GM13976 (cell line): ENCODE measurements around the gene CTDSP2.

Experiments
- DNase-seq: peaks from one replicate; pipeline ENCODE4 v3.0.0; 2012; ENCODE audit warnings: low spot score
- in situ Hi-C: fragments of 300-500 bp; cut with MboI; formaldehyde crosslinking; loops from one replicate; pipeline ENCODE4 v1.12.0; 2022; ENCODE audit warnings: low sequenced_read_pairs, mixed read lengths, inconsistent platforms; ENCODE audit not compliant: unreplicated experiment
- TF ChIP-seq, protein P1 (sequence below): IDR thresholded peaks from 2 replicates; pipeline ENCODE4 v1.5.1; 2012; ENCODE audit warnings: borderline replicate concordance, mild to moderate bottlenecking; ENCODE audit not compliant: insufficient read depth; ENCODE audit errors: extremely low read depth, missing control alignments, control extremely low read depth

CTDSP2 gene

DNA sequence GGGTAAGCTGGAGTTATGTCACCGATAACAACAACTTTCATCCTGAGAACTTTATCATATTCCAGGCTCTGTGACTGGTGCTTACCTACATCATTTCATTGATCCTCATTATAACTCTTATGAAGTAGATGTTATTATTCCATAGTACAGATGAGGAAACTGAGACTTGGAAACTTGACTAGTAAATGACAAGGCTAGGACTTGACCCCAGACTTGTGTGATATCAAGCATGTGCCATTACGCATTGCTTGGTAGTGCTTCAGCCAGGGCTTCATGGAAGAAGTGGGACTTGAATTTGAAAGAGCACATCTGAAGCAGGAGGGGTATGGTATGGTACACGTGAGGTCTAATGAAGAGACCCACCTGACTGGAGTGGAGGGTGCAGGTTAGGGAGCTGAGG, 39.9 kb downstream of the CTDSP2 start:
- TF ChIP-seq, protein P1, sequence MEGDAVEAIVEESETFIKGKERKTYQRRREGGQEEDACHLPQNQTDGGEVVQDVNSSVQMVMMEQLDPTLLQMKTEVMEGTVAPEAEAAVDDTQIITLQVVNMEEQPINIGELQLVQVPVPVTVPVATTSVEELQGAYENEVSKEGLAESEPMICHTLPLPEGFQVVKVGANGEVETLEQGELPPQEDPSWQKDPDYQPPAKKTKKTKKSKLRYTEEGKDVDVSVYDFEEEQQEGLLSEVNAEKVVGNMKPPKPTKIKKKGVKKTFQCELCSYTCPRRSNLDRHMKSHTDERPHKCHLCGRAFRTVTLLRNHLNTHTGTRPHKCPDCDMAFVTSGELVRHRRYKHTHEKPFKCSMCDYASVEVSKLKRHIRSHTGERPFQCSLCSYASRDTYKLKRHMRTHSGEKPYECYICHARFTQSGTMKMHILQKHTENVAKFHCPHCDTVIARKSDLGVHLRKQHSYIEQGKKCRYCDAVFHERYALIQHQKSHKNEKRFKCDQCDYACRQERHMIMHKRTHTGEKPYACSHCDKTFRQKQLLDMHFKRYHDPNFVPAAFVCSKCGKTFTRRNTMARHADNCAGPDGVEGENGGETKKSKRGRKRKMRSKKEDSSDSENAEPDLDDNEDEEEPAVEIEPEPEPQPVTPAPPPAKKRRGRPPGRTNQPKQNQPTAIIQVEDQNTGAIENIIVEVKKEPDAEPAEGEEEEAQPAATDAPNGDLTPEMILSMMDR = no peak
- DNase-seq = no peak
- in situ Hi-C loops = no loop called here

DNA sequence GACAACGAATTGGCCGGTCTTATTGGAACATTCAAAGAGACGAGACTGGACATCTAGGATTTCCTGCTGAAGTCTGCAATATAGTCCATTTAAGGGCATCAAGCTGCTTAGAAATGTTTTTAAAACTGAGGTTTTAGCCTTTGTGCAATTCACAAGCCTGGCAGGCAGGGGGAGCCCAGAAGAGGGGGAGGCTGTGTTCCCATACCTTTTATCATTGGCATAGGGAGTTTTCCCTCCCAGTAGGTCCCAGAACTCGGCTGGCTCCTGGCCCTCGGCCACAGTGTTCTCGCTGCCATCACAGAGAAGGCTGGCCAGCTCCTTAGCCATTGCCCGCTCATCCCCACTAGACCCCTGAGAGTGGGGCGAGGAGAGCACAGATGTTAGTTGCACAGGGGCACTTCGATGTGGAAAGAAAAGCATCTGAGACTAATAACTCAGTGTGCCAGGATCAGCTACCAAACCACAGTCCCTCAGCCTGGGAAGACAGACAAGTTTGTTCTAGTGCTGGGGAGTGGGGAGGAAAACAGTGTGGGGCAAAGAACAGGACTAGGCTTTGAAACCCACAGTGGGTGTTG, 43.1 kb downstream of the CTDSP2 start:
- TF ChIP-seq, protein P1 = peak; percentile 61
- in situ Hi-C loops = no loop called here
- DNase-seq = peak; percentile 54

- TF ChIP-seq, protein P1 = no peak
- in situ Hi-C loops = no loop called here
- DNase-seq = no peak
Observed at GRCh38 chr12:57802607-57803006, 43.9 kb downstream of the CTDSP2 start.

- TF ChIP-seq, protein P1 = no peak
- DNase-seq = no peak
- in situ Hi-C loops = no loop called here
Observed at GRCh38 chr12:57800965-57801364, 45.6 kb downstream of the CTDSP2 start.

- in situ Hi-C loops = no loop called here
- DNase-seq = no peak
- TF ChIP-seq, protein P1 = no peak
Observed at GRCh38 chr12:57797933-57798332, 48.6 kb downstream of the CTDSP2 start.

- no peak for DNase-seq
- TF ChIP-seq, protein P1 = no peak
- in situ Hi-C loops = no loop called here
Observed at GRCh38 chr12:57796996-57797395, 49.5 kb downstream of the CTDSP2 start.
